Stimulated activated CD8-positive, alpha-beta memory T cell treated with anti-CD3 and anti-CD28 coated beads, Interleukin-15, amount 100 ng/mL, for 24 hours (primary cell): ENCODE data around the gene C16orf86.

ENCODE experiments used
- DNase-seq: peaks from one replicate; pipeline ENCODE4 v3.0.0-alpha.2; 2020; ENCODE audit warnings: low read depth

C16orf86 gene

GRCh38 chr16:67694611-67695010, 28.0 kb downstream of the C16orf86 start:
- DNase-seq = no peak

GRCh38 chr16:67697422-67698185, 31.0 kb downstream of the C16orf86 start:
- DNase-seq = no peak

GRCh38 chr16:67699265-67699664, 32.7 kb downstream of the C16orf86 start:
- no peak for DNase-seq

GRCh38 chr16:67701420-67701819, 34.8 kb downstream of the C16orf86 start:
- no peak for DNase-seq

- DNase-seq = no peak
These were observed 35.5 kb downstream of the C16orf86 start for GRCh38 chr16:67702130-67702529.

GRCh38 chr16:67703626-67704025, 37.0 kb downstream of the C16orf86 start:
- no peak for DNase-seq

- DNase-seq = no peak
These were observed 37.5 kb downstream of the C16orf86 start for GRCh38 chr16:67704110-67704509.

- no peak for DNase-seq
These were observed 40.6 kb downstream of the C16orf86 start for GRCh38 chr16:67707210-67707609.

- DNase-seq = no peak
These were observed 41.2 kb downstream of the C16orf86 start for GRCh38 chr16:67707790-67708189.

- DNase-seq = no peak
These were observed 41.8 kb downstream of the C16orf86 start for GRCh38 chr16:67708368-67708771.

- DNase-seq = no peak
These were observed 42.4 kb downstream of the C16orf86 start for GRCh38 chr16:67709050-67709449.

- DNase-seq = no peak
These were observed 44.0 kb downstream of the C16orf86 start for GRCh38 chr16:67710607-67711006.

GRCh38 chr16:67713647-67714273, 47.1 kb downstream of the C16orf86 start:
- DNase-seq = no peak

- no peak for DNase-seq
These were observed 47.9 kb downstream of the C16orf86 start for GRCh38 chr16:67714522-67714921.

GRCh38 chr16:67716097-67716496, 49.5 kb downstream of the C16orf86 start:
- DNase-seq = no peak
